Fibroblast of skin of right quadriceps (primary cell): ENCODE results near the gene EXOC3.
"Not testable (repeated sequence)": the region's sequence is repeated elsewhere in the genome, so short reads cannot be mapped to it uniquely, and the experiment has no call there.

Source experiments
- DNase-seq: peaks from one replicate; pipeline ENCODE4 v3.0.0-alpha.2; 2013

EXOC3 gene

GRCh38 chr5:507986-508575 lies 65.1 kb downstream of the EXOC3 start:
- not testable (repeated sequence) for DNase-seq

GRCh38 chr5:509611-510185 lies 66.7 kb downstream of the EXOC3 start:
- no peak for DNase-seq

- no peak for DNase-seq
Observed at GRCh38 chr5:510521-510920, 67.5 kb downstream of the EXOC3 start.

- no peak for DNase-seq
Observed at GRCh38 chr5:511476-511875, 68.5 kb downstream of the EXOC3 start.

GRCh38 chr5:513216-514100 lies 70.5 kb downstream of the EXOC3 start:
- no peak for DNase-seq

GRCh38 chr5:514101-514485 lies 71.1 kb downstream of the EXOC3 start:
- no peak for DNase-seq

GRCh38 chr5:514673-515072 lies 71.7 kb downstream of the EXOC3 start:
- no peak for DNase-seq

- DNase-seq = no peak
Observed at GRCh38 chr5:515273-515836, 72.4 kb downstream of the EXOC3 start.

- DNase-seq = no peak
Observed at GRCh38 chr5:516338-516925, 73.5 kb downstream of the EXOC3 start.
